GM08714 (cell line): ENCODE data around the gene MCRS1.

Experiments used
- H3K4me3 ChIP-seq: fragments of 200-500 bp; sonication (Bioruptor generic); 2 replicates; pipeline ENCODE4 v1.5.1; 2014; ENCODE audit warnings: mild to moderate bottlenecking, low read length, inconsistent platforms
- ZNF274 ChIP-seq: IDR thresholded peaks from 2 replicates; pipeline ENCODE4 v1.6.1; 2012; ENCODE audit warnings: mild to moderate bottlenecking, low read depth, low read length

Gene MCRS1

GRCh38 chr12:49543914-49544815, 23.8 kb downstream of the MCRS1 start:
- TF ChIP-seq ZNF274, result no peak
- H3K4me3 ChIP-seq, result no peak overlapping the region

- no peak for TF ChIP-seq ZNF274
- no peak overlapping the region for H3K4me3 ChIP-seq
Measured at GRCh38 chr12:49543221-49543913, 24.6 kb downstream of the MCRS1 start.

DNA sequence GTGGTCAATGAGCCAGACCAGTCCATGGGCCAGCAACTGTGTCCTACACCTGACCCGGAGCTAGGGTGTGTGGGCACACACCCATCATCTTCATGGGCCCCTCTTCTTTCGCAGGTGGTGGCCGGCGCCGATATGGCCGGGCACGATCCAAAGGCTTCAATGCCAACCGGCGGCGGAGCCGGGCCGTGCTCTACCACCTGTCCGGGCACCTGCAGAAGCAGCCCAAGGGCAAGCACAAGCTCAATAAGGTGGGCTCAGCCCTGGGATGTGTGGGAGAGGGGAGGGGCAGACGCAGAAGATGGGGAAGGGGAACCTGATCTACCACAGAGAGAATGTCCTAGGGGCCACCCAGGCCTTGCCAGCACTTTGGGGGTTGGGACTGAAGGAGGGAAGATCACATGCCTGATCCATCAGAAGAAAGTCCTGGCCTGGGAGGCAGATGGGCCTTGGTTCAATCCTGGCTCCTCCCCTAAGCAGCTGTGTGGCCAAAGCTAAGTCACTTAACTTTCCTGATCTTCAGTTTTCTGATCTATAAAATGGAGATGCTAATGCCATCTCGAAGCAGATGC, 25.3 kb downstream of the MCRS1 start:
- no peak overlapping the region for H3K4me3 ChIP-seq
- TF ChIP-seq ZNF274, result no peak

DNA sequence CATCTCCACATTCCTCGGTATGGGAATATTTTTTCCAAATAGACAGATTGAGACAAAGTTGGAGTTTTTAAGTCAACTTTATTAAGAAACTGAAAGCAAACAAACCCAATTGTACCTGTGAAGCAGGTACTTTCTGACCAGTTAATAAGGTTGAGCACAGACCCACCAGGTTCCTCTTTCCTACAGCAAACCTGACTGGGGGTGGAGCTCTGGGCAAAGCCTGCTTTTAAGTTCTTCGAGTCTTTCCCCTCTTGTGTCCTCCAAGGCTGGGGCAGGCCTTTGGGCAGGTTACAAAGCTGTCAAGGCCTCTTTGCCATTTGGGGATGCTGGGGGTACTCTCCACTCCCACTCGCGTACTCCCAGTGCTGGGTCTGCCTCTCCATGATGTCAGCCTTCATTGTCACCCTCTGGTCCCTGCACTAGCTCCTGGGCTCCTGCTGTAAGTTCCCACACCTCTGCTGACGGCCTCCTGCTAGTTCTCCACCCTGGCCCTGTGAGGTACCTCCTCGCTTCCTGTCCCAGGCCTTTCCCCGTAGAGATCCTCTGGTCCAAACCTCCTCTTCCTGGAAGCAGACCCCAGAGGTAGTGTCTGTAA, 25.9 kb downstream of the MCRS1 start:
- H3K4me3 ChIP-seq, result no peak overlapping the region
- TF ChIP-seq ZNF274, result no peak

- no peak for TF ChIP-seq ZNF274
- no peak overlapping the region for H3K4me3 ChIP-seq
Measured at GRCh38 chr12:49541140-49541861, 26.6 kb downstream of the MCRS1 start.

DNA sequence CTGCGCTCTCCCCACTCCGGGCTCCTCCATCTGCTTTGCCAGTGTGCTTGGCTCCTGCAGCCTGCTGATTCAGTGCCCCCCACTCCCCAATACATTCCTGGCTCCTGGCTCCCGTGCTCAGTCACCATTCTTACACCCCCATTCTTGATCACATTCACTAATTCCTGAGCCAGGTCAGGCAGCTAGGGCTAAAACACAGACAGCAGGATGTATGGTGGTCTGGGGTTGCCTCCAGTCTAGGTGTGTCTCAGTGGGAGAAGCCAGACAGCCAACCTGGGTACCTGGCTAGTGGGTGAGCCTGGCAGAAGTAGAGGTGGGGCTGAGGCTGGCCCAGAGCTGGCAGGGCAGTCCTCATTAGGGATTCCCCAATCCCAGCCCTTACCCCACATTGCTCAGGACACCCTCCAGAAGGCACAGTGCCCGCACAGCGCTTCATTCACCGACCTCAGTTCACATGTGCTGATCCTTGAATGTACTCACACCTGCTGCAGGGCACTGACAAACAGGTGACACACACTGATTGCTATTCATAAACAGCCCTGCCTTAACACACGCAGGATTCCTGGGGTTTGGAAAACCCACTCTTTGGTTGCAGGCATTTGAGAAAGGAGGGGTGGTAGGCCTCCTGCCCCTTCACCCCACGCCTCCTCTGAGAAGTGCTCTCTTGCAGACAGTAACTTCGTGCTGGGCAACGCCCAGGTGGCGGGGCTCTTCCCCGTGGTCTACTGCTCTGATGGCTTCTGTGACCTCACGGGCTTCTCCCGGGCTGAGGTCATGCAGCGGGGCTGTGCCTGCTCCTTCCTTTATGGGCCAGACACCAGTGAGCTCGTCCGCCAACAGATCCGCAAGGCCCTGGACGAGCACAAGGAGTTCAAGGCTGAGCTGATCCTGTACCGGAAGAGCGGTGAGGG, 27.5 kb downstream of the MCRS1 start:
- no peak for TF ChIP-seq ZNF274
- H3K4me3 ChIP-seq, result no peak overlapping the region

- TF ChIP-seq ZNF274, result no peak
- no peak overlapping the region; the same call in 1 of the 2 replicates for H3K4me3 ChIP-seq
Measured at GRCh38 chr12:49539406-49540228, 28.3 kb downstream of the MCRS1 start.

- no peak for TF ChIP-seq ZNF274
- peak within 1 kb of the TSS; percentile 36; the same call in 1 of the 2 replicates for H3K4me3 ChIP-seq
Measured at GRCh38 chr12:49538510-49539403, 29.2 kb downstream of the MCRS1 start, which contains the start of gene KCNH3. Gene KCNH3 (plus strand): TSS chr12:49539030. CDS start chr12:49539417, 387 bp downstream.

DNA sequence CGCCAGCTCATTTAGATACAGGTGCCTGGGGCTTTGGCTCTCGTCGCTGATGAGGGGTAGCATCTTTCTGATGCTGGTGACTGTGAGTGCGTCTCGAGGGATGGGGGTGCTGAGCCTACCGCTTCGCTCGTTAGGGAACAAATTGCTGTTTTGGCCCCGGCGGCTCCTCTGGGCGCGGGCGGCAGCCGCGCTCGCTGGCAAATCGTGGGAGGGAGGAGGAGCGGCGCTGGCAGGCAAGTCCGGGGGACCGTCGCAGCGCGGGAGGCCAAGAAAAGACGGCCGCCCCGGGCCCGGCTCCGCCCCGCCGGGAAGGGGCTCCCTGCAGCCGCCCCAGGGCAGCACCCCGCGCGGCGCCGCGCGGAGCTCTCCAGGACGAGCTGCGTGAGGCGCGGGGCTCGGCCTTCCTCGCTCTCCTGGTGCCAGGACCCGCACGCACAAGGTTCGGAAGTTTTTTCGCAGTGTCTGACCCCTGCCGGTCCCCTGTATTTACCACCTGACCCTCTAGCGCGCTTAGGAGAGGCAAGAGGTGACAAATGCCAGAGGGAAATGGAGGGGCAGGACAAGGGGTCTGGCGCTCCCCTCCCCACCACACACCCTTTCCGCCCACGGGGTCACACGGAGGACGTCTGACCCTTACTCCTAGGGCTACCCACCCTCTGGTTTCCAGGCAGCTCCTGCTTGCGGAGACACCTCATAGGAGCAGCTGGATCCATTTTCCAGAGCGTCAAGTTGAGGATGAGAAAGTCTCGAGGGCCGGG, 30.0 kb downstream of the MCRS1 start:
- H3K4me3 ChIP-seq, result peak overlapping the region; percentile 36; the same call in 1 of the 2 replicates

GRCh38 chr12:49537231-49537751, 30.7 kb downstream of the MCRS1 start:
- TF ChIP-seq ZNF274, result no peak
- no peak overlapping the region for H3K4me3 ChIP-seq

More for the DNA sequence above, 30.0 kb downstream of the MCRS1 start:
- no peak for TF ChIP-seq ZNF274
